Uterus (tissue), 4 donors: Measurements from ENCODE around the gene FAM110D. TPM values are rescaled to one million over a fixed set of nuclear protein-coding genes. Genes with fewer than 3 reads are reported as not detected.

Source experiments
- DNase-seq, 2 donors: peaks; one replicate each; pipeline ENCODE4 v3.0.0-alpha.2; 2019 to 2020
- H3K27ac ChIP-seq, 2 donors: fragments of 200-600 bp; sonication (generic); 1 replicate in 1 of 2; 2 replicates in 1 of 2; pipeline ENCODE4 v1.5.1; 2016 to 2018
- H3K27me3 ChIP-seq, 2 donors: fragments of 200-600 bp; sonication (generic); one replicate each; pipeline ENCODE4 v1.5.1; 2018 to 2019; ENCODE audit warnings: control low read depth in 1 of 2
- H3K36me3 ChIP-seq, 2 donors: fragments of 200-600 bp; sonication (generic); one replicate each; pipeline ENCODE4 v1.5.1; 2019; ENCODE audit warnings: control low read depth in 1 of 2
- H3K4me1 ChIP-seq, 2 donors: fragments of 200-600 bp; sonication (generic); one replicate each; pipeline ENCODE4 v1.5.1; 2018 to 2019; ENCODE audit warnings: control low read depth in 1 of 2
- H3K4me3 ChIP-seq, 2 donors: fragments of 200-600 bp; sonication (generic); 1 replicate in 1 of 2; 2 replicates in 1 of 2; pipeline ENCODE4 v1.5.1; 2018 to 2019; ENCODE audit warnings: mild to moderate bottlenecking in 1 of 2
- H3K9me3 ChIP-seq, 2 donors: fragments of 200-600 bp; sonication (generic); one replicate each; pipeline ENCODE4 v1.5.1; 2019; ENCODE audit warnings: control low read depth in 1 of 2
- CTCF ChIP-seq, 4 experiments: fragments of 200-600 bp in 2 of 4; fragments of 450-650 bp in 2 of 4; sonication (generic) in 2 of 4; IDR thresholded peaks; one replicate each; pipeline ENCODE4 v1.5.1; 2016 to 2019; ENCODE audit warnings: antibody characterized with exemption in 4 of 4, mild to moderate bottlenecking in 2 of 4, moderate library complexity in 1 of 4
- POLR2A ChIP-seq, 2 donors: fragments of 450-650 bp; IDR thresholded peaks; one replicate each; pipeline ENCODE4 v1.6.1; 2016; ENCODE audit warnings: antibody characterized with exemption in 2 of 2, mild to moderate bottlenecking in 1 of 2, moderate library complexity in 1 of 2
- intact Hi-C: fragments of 100-400 bp; cut with DNase I; formaldehyde crosslinking; loops from one replicate; pipeline ENCODE4 v1.15.1; 2023; ENCODE audit warnings: low total_unique reads
- total RNA-seq, 4 donors: library from RNA; depleted of rRNA in 3 of 4; stranded (reverse); fragments of >200 nt in 3 of 4; gene quantifications; one replicate each; pipeline versions ENCODE4 v1.1.0 to v1.2.4, GENCODE V29; 2014 to 2023
- donor health status: DM: yes; HTN: yes; CAD: no.

FAM110D gene
- total RNA-seq, 4 donors from 2014 or later = 3.2 to 21.0 (median 14.0) TPM

DNA sequence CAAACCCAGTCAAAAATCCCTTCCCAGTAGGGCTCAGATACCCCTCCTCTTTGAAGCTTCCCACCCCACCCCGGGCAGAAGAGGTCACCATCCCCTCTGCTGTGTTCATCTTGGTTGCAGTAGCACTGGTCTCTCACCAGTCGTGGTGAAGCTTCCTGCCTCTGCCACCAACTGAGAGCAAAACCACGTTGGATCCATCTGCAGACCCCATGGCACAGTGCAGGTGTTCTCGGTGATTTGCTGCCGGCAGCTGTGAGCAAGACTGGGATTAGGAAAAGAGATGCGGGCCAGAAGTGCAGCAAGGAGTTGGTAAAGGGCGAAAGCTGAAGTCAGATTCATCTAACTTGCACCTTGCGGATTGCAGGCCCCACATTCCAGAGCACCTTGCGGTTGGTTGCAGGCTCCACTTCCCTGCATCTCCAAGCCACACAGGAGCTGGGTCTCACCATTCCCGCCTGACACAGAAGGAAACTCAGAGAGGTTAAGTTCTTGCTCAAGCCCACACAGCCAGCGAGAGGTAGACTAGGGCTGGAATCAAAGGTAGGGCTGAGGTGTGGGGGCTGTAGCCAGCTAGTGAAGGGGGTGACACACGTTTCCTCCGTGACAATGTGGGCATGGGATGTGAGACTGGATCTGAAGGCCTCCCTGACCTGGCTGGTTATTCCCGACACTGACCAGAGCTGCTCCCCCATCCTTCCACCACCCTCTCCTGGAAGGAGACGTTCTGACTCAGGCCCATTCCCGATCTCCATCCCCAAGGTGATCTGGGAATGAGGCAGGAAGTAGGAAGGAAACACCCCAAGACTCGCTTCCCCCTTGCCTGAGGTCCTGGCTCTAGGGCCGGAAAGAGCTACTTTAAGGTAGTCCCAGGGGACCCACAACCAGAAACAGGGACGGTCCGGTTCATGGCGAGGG is 3.3 kb upstream of the FAM110D start:
- no peak for TF ChIP-seq CTCF (IDR thresholded peaks at IDR 0.05)
- no peak for TF ChIP-seq POLR2A (IDR thresholded peaks at IDR 0.05)
- Histone ChIP-seq H3K27me3 (no peaks in the 10 kb centered on the region), H3K4me1 (no peaks in the 10 kb centered on the region), H3K9me3 (no peaks in the 10 kb centered on the region), H3K4me3 (peak overlapping the region in 1 of 2 donors; percentile 11), H3K27ac (peak overlapping the region; percentile 54 to 55), H3K36me3 (no peaks in the 10 kb centered on the region)
- DNase-seq = peak in 1 of 2 donors; percentile 43
- intact Hi-C loops = no loop called here

GRCh38 chr1:26156285-26157038 is 2.4 kb upstream of the FAM110D start:
- H3K27me3 ChIP-seq = no peaks in the 10 kb centered on the region
- H3K4me3 ChIP-seq = peak overlapping the region in 1 of 2 donors; percentile 11
- TF ChIP-seq POLR2A (IDR thresholded peaks at IDR 0.05) = no peak
- no peak for TF ChIP-seq CTCF (IDR thresholded peaks at IDR 0.05)
- peak in 1 of 2 donors; percentile 67 for DNase-seq
- no peaks in the 10 kb centered on the region for H3K36me3 ChIP-seq
- H3K27ac ChIP-seq = peak overlapping the region; percentile 40 to 54
- intact Hi-C loops = no loop called here
- H3K9me3 ChIP-seq = no peaks in the 10 kb centered on the region
- no peaks in the 10 kb centered on the region for H3K4me1 ChIP-seq

- H3K4me3 ChIP-seq = no peak overlapping the region
- no peaks in the 10 kb centered on the region for H3K4me1 ChIP-seq
- intact Hi-C loops = no loop called here
- no peaks in the 10 kb centered on the region for H3K27me3 ChIP-seq
- H3K36me3 ChIP-seq = no peaks in the 10 kb centered on the region
- H3K9me3 ChIP-seq = no peaks in the 10 kb centered on the region
- H3K27ac ChIP-seq = peak overlapping the region; percentile 39 to 63
- DNase-seq = no peak
- TF ChIP-seq CTCF (IDR thresholded peaks at IDR 0.05) = no peak
- no peak for TF ChIP-seq POLR2A (IDR thresholded peaks at IDR 0.05)
These were observed 490 bp upstream of the FAM110D start for GRCh38 chr1:26158271-26158907.

DNA sequence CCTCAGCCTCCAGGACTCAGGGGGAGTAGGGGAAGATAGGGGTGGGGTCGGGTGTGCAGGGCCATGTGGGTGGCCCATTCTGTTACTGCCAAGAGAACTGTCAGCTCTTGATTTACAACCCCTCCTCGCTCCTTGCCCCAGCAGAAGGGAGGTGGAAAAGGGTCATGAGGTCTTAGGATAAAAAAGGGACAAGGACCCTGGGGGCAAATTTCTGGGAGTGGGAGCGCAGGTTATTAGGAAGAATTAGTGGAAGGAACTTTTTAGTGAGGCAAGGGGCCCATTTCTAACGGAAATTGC is 812 bp downstream of the FAM110D start:
- H3K27ac ChIP-seq = peak overlapping the region in 1 of 2 donors; percentile 63
- TF ChIP-seq POLR2A (IDR thresholded peaks at IDR 0.05) = no peak

GRCh38 chr1:26160527-26161414 is 1.9 kb downstream of the FAM110D start:
- Histone ChIP-seq H3K36me3 (no peaks in the 10 kb centered on the region), H3K4me1 (peaks cover 0 to 7% of the 10 kb centered on the region in 2 donors), H3K4me3 (peak overlapping the region; percentile 34 to 40), H3K27ac (peak overlapping the region in 1 of 2 donors; percentile 63), H3K9me3 (no peaks in the 10 kb centered on the region), H3K27me3 (no peaks in the 10 kb centered on the region)
- intact Hi-C loops = loop anchor here (5.0 kb wide), 1 partner anchor 123 kb away; no protein-coding TSS in a partner anchor
- no peak for TF ChIP-seq POLR2A (IDR thresholded peaks at IDR 0.05)
- no peak for DNase-seq

More for the DNA sequence above, 812 bp downstream of the FAM110D start:
- intact Hi-C loops = loop anchor here (5.0 kb wide), 1 partner anchor 122 kb away; no protein-coding TSS in a partner anchor
- peaks cover 0 to 7% of the 10 kb centered on the region in 2 donors for H3K4me1 ChIP-seq
- peak overlapping the region; percentile 4 to 34 for H3K4me3 ChIP-seq
- DNase-seq = no peak
- no peaks in the 10 kb centered on the region for H3K36me3 ChIP-seq
- no peaks in the 10 kb centered on the region for H3K27me3 ChIP-seq
- no peaks in the 10 kb centered on the region for H3K9me3 ChIP-seq
